ENCODE measurements around the gene SLX9.

DNA sequence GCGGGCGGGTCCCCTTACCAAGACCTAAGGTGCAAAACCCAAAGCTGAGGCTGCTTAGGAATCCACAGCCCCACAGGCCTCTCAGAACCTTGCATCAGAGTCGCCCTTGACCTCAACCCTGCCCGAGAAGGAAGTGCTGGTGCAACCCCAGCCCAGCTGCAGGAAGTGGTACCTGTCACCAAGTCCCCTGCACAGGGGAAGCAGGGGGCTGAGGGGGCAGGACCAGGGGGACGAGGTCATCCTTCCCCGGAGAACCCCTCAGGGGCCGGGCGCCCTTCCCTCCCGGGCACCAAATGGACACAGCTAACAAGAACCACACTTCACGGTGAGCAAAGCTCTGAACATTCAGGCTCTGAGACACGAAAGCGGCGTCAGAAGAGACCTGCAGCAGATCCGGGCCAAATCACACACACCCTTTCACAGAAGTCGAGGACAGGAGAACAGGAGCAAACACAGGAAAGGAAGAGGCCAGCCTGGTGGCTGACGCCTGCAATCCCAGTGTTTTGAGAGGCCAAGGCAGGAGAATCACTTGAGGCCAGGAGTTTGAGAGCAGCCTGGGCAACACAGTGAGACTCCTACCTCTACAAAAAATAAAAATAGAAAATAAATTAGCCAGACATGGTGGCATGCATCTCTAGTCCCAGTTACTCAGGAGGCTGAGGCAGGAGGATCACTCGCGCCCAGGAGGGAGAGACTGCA is 25.5 kb upstream of the SLX9 start:
- TF ChIP-seq, protein P1, sequence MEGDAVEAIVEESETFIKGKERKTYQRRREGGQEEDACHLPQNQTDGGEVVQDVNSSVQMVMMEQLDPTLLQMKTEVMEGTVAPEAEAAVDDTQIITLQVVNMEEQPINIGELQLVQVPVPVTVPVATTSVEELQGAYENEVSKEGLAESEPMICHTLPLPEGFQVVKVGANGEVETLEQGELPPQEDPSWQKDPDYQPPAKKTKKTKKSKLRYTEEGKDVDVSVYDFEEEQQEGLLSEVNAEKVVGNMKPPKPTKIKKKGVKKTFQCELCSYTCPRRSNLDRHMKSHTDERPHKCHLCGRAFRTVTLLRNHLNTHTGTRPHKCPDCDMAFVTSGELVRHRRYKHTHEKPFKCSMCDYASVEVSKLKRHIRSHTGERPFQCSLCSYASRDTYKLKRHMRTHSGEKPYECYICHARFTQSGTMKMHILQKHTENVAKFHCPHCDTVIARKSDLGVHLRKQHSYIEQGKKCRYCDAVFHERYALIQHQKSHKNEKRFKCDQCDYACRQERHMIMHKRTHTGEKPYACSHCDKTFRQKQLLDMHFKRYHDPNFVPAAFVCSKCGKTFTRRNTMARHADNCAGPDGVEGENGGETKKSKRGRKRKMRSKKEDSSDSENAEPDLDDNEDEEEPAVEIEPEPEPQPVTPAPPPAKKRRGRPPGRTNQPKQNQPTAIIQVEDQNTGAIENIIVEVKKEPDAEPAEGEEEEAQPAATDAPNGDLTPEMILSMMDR (IDR thresholded peaks at IDR 0.05) = no peak
- TF ChIP-seq POLR2AphosphoS5 (IDR thresholded peaks at IDR 0.05; ENCODE audit: low read depth, low read length) (no peak), TEAD4 (IDR thresholded peaks at IDR 0.05; ENCODE audit: borderline replicate concordance, insufficient read depth) (no peak), GABPA (IDR thresholded peaks at IDR 0.05; ENCODE audit: low read depth) (no peak), TAF1 (IDR thresholded peaks at IDR 0.05; ENCODE audit: borderline replicate concordance, low read depth, low read length) (no peak), YY1 (IDR thresholded peaks at IDR 0.05; ENCODE audit: low read depth) (no peak), NRF1 (IDR thresholded peaks at IDR 0.05; ENCODE audit: low read depth, low read length) (no peak), MXI1 (IDR thresholded peaks at IDR 0.05; ENCODE audit: low read depth, low read length) (no peak), EZH2phosphoT487 (IDR thresholded peaks at IDR 0.05; ENCODE audit: borderline replicate concordance, low read depth) (no peak)
- TF ChIP-seq, protein P2, sequence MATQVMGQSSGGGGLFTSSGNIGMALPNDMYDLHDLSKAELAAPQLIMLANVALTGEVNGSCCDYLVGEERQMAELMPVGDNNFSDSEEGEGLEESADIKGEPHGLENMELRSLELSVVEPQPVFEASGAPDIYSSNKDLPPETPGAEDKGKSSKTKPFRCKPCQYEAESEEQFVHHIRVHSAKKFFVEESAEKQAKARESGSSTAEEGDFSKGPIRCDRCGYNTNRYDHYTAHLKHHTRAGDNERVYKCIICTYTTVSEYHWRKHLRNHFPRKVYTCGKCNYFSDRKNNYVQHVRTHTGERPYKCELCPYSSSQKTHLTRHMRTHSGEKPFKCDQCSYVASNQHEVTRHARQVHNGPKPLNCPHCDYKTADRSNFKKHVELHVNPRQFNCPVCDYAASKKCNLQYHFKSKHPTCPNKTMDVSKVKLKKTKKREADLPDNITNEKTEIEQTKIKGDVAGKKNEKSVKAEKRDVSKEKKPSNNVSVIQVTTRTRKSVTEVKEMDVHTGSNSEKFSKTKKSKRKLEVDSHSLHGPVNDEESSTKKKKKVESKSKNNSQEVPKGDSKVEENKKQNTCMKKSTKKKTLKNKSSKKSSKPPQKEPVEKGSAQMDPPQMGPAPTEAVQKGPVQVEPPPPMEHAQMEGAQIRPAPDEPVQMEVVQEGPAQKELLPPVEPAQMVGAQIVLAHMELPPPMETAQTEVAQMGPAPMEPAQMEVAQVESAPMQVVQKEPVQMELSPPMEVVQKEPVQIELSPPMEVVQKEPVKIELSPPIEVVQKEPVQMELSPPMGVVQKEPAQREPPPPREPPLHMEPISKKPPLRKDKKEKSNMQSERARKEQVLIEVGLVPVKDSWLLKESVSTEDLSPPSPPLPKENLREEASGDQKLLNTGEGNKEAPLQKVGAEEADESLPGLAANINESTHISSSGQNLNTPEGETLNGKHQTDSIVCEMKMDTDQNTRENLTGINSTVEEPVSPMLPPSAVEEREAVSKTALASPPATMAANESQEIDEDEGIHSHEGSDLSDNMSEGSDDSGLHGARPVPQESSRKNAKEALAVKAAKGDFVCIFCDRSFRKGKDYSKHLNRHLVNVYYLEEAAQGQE (IDR thresholded peaks at IDR 0.05; ENCODE audit: low read depth, low read length) = no peak

Data from SK-N-SH (cell line).